D721Med (cell line): Measurements from ENCODE around the gene KCNIP1.

Experiments used
- DNase-seq: peaks from one replicate; pipeline ENCODE4 v3.0.0; 2011; ENCODE audit warnings: low spot score; ENCODE audit not compliant: insufficient read length
- FAIRE-seq: peaks from 2 replicates; lab custom pipeline; 2011; peaks lifted over from hg19 to GRCh38; lab: Jason Lieb, UNC
- CTCF ChIP-seq: IDR thresholded peaks from 2 replicates; pipeline ENCODE4 v1.5.1; 2012; ENCODE audit warnings: mild to moderate bottlenecking, control low read depth; ENCODE audit not compliant: insufficient read depth; ENCODE audit errors: missing control alignments

The KCNIP1 gene

GRCh38 chr5:170469414-170469813 lies 34.4 kb upstream of the KCNIP1 start:
- no peak for FAIRE-seq
- TF ChIP-seq CTCF, result no peak
- no peak for DNase-seq

GRCh38 chr5:170470275-170470674 lies 33.5 kb upstream of the KCNIP1 start:
- FAIRE-seq, result no peak
- no peak for DNase-seq
- TF ChIP-seq CTCF, result no peak

GRCh38 chr5:170470808-170471404 lies 32.9 kb upstream of the KCNIP1 start:
- DNase-seq (no peak), FAIRE-seq (no peak)
- TF ChIP-seq CTCF, result no peak

- no peak for TF ChIP-seq CTCF
- no peak for DNase-seq
- no peak for FAIRE-seq
Measured at GRCh38 chr5:170471551-170472178, 32.2 kb upstream of the KCNIP1 start.

GRCh38 chr5:170473642-170474041 lies 30.2 kb upstream of the KCNIP1 start:
- no peak for FAIRE-seq
- TF ChIP-seq CTCF, result no peak
- DNase-seq, result no peak

GRCh38 chr5:170474489-170475274 lies 29.1 kb upstream of the KCNIP1 start:
- no peak for FAIRE-seq
- TF ChIP-seq CTCF, result no peak
- no peak for DNase-seq
